Loucy (cell line): ENCODE measurements around the gene MKLN1.

Experiments
- CTCF ChIP-seq: fragments of 200-600 bp; sonication (generic); conservative IDR thresholded peaks from 2 replicates; pipeline ENCODE4 v1.5.1; 2014; ENCODE audit warnings: mild to moderate bottlenecking, antibody characterized with exemption, low read length
- EZH2phosphoT487 ChIP-seq: fragments of 200-600 bp; IDR thresholded peaks from 2 replicates; pipeline ENCODE4 v1.6.1; 2018; ENCODE audit warnings: antibody characterized with exemption, mild to moderate bottlenecking, moderate library complexity, borderline replicate concordance

- TF ChIP-seq CTCF: no peak
- no peak for TF ChIP-seq EZH2phosphoT487
These were observed 39.2 kb upstream of the MKLN1 start for GRCh38 chr7:131288450-131288849.
